Measurements from ENCODE around the gene LIAS. TPM values are rescaled to one million over a fixed set of nuclear protein-coding genes. Genes with fewer than 3 reads are reported as not detected.

Gene LIAS
- total RNA-seq, 1 experiment from 2014 or later: 23.5 TPM

- ChIA-PET CTCF (no interaction called here), RAD21 (ENCODE audit: low non-redundant PET in 1 of 2, low total read pairs in 2 of 2, uncharacterized antibody in 2 of 2, unreplicated experiment in 2 of 2) (no interaction called here), POLR2A (no interaction called here)
- no peaks in the 10 kb centered on the region for H3K9me2 ChIP-seq (ENCODE audit: insufficient read depth)
- no peak for ATAC-seq
- TF ChIP-seq, protein P1, sequence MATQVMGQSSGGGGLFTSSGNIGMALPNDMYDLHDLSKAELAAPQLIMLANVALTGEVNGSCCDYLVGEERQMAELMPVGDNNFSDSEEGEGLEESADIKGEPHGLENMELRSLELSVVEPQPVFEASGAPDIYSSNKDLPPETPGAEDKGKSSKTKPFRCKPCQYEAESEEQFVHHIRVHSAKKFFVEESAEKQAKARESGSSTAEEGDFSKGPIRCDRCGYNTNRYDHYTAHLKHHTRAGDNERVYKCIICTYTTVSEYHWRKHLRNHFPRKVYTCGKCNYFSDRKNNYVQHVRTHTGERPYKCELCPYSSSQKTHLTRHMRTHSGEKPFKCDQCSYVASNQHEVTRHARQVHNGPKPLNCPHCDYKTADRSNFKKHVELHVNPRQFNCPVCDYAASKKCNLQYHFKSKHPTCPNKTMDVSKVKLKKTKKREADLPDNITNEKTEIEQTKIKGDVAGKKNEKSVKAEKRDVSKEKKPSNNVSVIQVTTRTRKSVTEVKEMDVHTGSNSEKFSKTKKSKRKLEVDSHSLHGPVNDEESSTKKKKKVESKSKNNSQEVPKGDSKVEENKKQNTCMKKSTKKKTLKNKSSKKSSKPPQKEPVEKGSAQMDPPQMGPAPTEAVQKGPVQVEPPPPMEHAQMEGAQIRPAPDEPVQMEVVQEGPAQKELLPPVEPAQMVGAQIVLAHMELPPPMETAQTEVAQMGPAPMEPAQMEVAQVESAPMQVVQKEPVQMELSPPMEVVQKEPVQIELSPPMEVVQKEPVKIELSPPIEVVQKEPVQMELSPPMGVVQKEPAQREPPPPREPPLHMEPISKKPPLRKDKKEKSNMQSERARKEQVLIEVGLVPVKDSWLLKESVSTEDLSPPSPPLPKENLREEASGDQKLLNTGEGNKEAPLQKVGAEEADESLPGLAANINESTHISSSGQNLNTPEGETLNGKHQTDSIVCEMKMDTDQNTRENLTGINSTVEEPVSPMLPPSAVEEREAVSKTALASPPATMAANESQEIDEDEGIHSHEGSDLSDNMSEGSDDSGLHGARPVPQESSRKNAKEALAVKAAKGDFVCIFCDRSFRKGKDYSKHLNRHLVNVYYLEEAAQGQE (IDR thresholded peaks at IDR 0.05; ENCODE audit: low read depth): no peak
- TF ChIP-seq SP1 (IDR thresholded peaks at IDR 0.05; ENCODE audit: low read depth): no peak
- TF ChIP-seq, protein P2, sequence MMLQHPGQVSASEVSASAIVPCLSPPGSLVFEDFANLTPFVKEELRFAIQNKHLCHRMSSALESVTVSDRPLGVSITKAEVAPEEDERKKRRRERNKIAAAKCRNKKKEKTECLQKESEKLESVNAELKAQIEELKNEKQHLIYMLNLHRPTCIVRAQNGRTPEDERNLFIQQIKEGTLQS (IDR thresholded peaks at IDR 0.05): no peak
- no peak for TF ChIP-seq EGR1 (IDR thresholded peaks at IDR 0.05; ENCODE audit: low read depth)
- no peak for TF ChIP-seq CBX3 (IDR thresholded peaks at IDR 0.05; ENCODE audit: low read depth)
- TF ChIP-seq ELF1 (IDR thresholded peaks at IDR 0.05; ENCODE audit: borderline replicate concordance, low read depth): no peak
- TF ChIP-seq POLR2A (IDR thresholded peaks at IDR 0.05; ENCODE audit: borderline replicate concordance, extremely low read depth, insufficient read depth, insufficient read length): no peak
- no peak for TF ChIP-seq SIN3A (IDR thresholded peaks at IDR 0.05; ENCODE audit: low read depth)
- TF ChIP-seq, protein P3, sequence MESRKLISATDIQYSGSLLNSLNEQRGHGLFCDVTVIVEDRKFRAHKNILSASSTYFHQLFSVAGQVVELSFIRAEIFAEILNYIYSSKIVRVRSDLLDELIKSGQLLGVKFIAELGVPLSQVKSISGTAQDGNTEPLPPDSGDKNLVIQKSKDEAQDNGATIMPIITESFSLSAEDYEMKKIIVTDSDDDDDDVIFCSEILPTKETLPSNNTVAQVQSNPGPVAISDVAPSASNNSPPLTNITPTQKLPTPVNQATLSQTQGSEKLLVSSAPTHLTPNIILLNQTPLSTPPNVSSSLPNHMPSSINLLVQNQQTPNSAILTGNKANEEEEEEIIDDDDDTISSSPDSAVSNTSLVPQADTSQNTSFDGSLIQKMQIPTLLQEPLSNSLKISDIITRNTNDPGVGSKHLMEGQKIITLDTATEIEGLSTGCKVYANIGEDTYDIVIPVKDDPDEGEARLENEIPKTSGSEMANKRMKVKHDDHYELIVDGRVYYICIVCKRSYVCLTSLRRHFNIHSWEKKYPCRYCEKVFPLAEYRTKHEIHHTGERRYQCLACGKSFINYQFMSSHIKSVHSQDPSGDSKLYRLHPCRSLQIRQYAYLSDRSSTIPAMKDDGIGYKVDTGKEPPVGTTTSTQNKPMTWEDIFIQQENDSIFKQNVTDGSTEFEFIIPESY (IDR thresholded peaks at IDR 0.05; ENCODE audit: extremely low read depth, insufficient replicate concordance, low read length): no peak
- TF ChIP-seq CTCF (IDR thresholded peaks at IDR 0.05 in 2 of 3, conservative IDR thresholded peaks at IDR 0.05 in 1 of 3; ENCODE audit: borderline replicate concordance in 1 of 3, insufficient read depth in 1 of 3, low read depth in 2 of 3, low read length in 2 of 3): no peak
- no peak for TF ChIP-seq POLR2AphosphoS5 (IDR thresholded peaks at IDR 0.05; ENCODE audit: low read depth, low read length)
- no peak for TF ChIP-seq EZH2phosphoT487 (IDR thresholded peaks at IDR 0.05; ENCODE audit: borderline replicate concordance)
- TF ChIP-seq SRF (IDR thresholded peaks at IDR 0.05; ENCODE audit: low read depth): no peak
- no peak for TF ChIP-seq YY1 (IDR thresholded peaks at IDR 0.05; ENCODE audit: extremely low read depth, insufficient replicate concordance, low read depth, low read length)
- TF ChIP-seq TCF7L2 (IDR thresholded peaks at IDR 0.05; ENCODE audit: borderline replicate concordance, extremely low read depth, insufficient read depth, insufficient read length): no peak
- no peak for TF ChIP-seq ZFX (IDR thresholded peaks at IDR 0.05)
- H3K4me3 ChIP-seq (replicated peaks in 1 of 2; ENCODE audit: low read depth in 1 of 2, low read length in 2 of 2): no peak overlapping the region
- no peak overlapping the region for H3K4me2 ChIP-seq (ENCODE audit: low read length)
- no peaks in the 10 kb centered on the region for H3K9me3 ChIP-seq (ENCODE audit: control insufficient read depth in 1 of 2, insufficient read depth in 1 of 2, low read depth in 1 of 2, low read length in 2 of 2)
- no peaks in the 10 kb centered on the region for H3K4me1 ChIP-seq (ENCODE audit: control insufficient read depth in 1 of 2, insufficient read depth in 2 of 2, low read length in 2 of 2)
- no peaks in the 10 kb centered on the region for H3K79me2 ChIP-seq (ENCODE audit: insufficient read depth, low read length)
- H4K20me1 ChIP-seq (ENCODE audit: insufficient read depth): no peaks in the 10 kb centered on the region
- intact Hi-C loops (cut with micrococcal nuclease): no loop called here
- no peaks in the 10 kb centered on the region for H3K36me3 ChIP-seq (ENCODE audit: control insufficient read depth in 1 of 2, insufficient read depth in 2 of 2, low read length in 2 of 2)
- DNase-seq (ENCODE audit: low read depth, low spot score): no peak
- no peak overlapping the region for H3K27ac ChIP-seq (ENCODE audit: low read depth, low read length)
- no TSS peak for BruUV-seq (replicated peaks)
- no peak overlapping the region for H3K9ac ChIP-seq (ENCODE audit: low read length)
- no peaks in the 10 kb centered on the region for H3K27me3 ChIP-seq (ENCODE audit: insufficient read depth, low read length)
- H2AFZ ChIP-seq (ENCODE audit: low read depth, low read length, poor library complexity, severe bottlenecking): no peak overlapping the region
Observed at GRCh38 chr4:39415678-39416283, 43.1 kb upstream of the LIAS start.
